Measurements from ENCODE around the gene ERBB4.
"Not testable (repeated sequence)": the region's sequence is repeated elsewhere in the genome, so short reads cannot be mapped to it uniquely, and the experiment has no call there.

ERBB4 gene

GRCh38 chr2:211789982-211790381 lies 748.6 kb downstream of the ERBB4 start:
- no peak for FAIRE-seq

- no peak for FAIRE-seq
Observed at GRCh38 chr2:211766689-211767088, 771.9 kb downstream of the ERBB4 start.

GRCh38 chr2:211762479-211762878 lies 776.1 kb downstream of the ERBB4 start:
- no peak for FAIRE-seq

GRCh38 chr2:211760103-211760502 lies 778.5 kb downstream of the ERBB4 start:
- no peak for FAIRE-seq

- no peak for FAIRE-seq
Observed at GRCh38 chr2:211756266-211756665, 782.3 kb downstream of the ERBB4 start.

- no peak for FAIRE-seq
Observed at GRCh38 chr2:211755187-211755586, 783.4 kb downstream of the ERBB4 start.

GRCh38 chr2:211751848-211752247 lies 786.8 kb downstream of the ERBB4 start:
- FAIRE-seq = no peak

- FAIRE-seq = no peak
Observed at GRCh38 chr2:211748339-211748738, 790.3 kb downstream of the ERBB4 start.

GRCh38 chr2:211745295-211746097 lies 793.1 kb downstream of the ERBB4 start:
- peak; percentile 80 for FAIRE-seq

GRCh38 chr2:211744379-211744778 lies 794.2 kb downstream of the ERBB4 start:
- no peak for FAIRE-seq

- FAIRE-seq = no peak
Observed at GRCh38 chr2:211741966-211742365, 796.6 kb downstream of the ERBB4 start.

GRCh38 chr2:211737282-211737681 lies 801.3 kb downstream of the ERBB4 start:
- FAIRE-seq = no peak

GRCh38 chr2:211730215-211730614 lies 808.4 kb downstream of the ERBB4 start:
- FAIRE-seq = no peak

GRCh38 chr2:211729433-211729832 lies 809.2 kb downstream of the ERBB4 start:
- FAIRE-seq = no peak

- no peak for FAIRE-seq
Observed at GRCh38 chr2:211724933-211725332, 813.7 kb downstream of the ERBB4 start.

GRCh38 chr2:211723398-211723797 lies 815.2 kb downstream of the ERBB4 start:
- no peak for FAIRE-seq

GRCh38 chr2:211722928-211723327 lies 815.7 kb downstream of the ERBB4 start:
- no peak for FAIRE-seq

- FAIRE-seq = not testable (repeated sequence)
Observed at GRCh38 chr2:211721874-211722273, 816.7 kb downstream of the ERBB4 start.

- no peak for FAIRE-seq
Observed at GRCh38 chr2:211709389-211709788, 829.2 kb downstream of the ERBB4 start.

- no peak for FAIRE-seq
Observed at GRCh38 chr2:211692689-211693088, 845.9 kb downstream of the ERBB4 start.

GRCh38 chr2:211690736-211691135 lies 847.9 kb downstream of the ERBB4 start:
- no peak for FAIRE-seq

GRCh38 chr2:211688196-211688595 lies 850.4 kb downstream of the ERBB4 start:
- no peak for FAIRE-seq

- FAIRE-seq = no peak
Observed at GRCh38 chr2:211674715-211675114, 863.9 kb downstream of the ERBB4 start.

- FAIRE-seq = no peak
Observed at GRCh38 chr2:211673133-211673905, 865.3 kb downstream of the ERBB4 start.

Measured in TTC549 (cell line).